SK-N-SH (cell line): ENCODE results near the gene SYNDIG1L. TPM values are rescaled to one million over a fixed set of nuclear protein-coding genes. Genes with fewer than 3 reads are reported as not detected.

Source experiments
- CTCF ChIA-PET: fragments of 300-600, 350-600 bp; formaldehyde crosslinking; extraction: SDS; loops from one replicate; lab custom pipeline; 2021; lab: Yijun Ruan, JAX
- POLR2A ChIA-PET: fragments of 350-600 bp; sonication (Branson Sonifier 250); formaldehyde crosslinking; extraction: SDS; loops from one replicate; lab custom pipeline; 2020; ENCODE audit warnings: antibody characterized with exemption, inconsistent platforms; lab: Yijun Ruan, JAX
- DNase-seq: peaks from one replicate; pipeline ENCODE4 v3.0.0; 2012
- H2AFZ ChIP-seq: fragments of 200-600 bp; sonication (generic); 2 replicates; pipeline ENCODE4 v1.8.1; 2016; ENCODE audit warnings: antibody characterized with exemption, mild to moderate bottlenecking, low read depth
- H3F3A ChIP-seq: fragments of 200-600 bp; sonication (generic); replicated peaks from 2 replicates; pipeline ENCODE3; 2016; ENCODE audit warnings: antibody characterized with exemption, mild to moderate bottlenecking; ENCODE audit not compliant: insufficient read depth
- H3K27ac ChIP-seq, 2 experiments: fragments of 200-500 bp in 1 of 2; fragments of 200-600 bp in 1 of 2; sonication (Bioruptor generic) in 1 of 2; sonication (generic), shearing (Covaris generic) in 1 of 2; 2 replicates each; pipeline versions ENCODE4 v1.5.1 to v1.6.1; 2014 to 2016; ENCODE audit warnings: low read depth in 2 of 2, inconsistent platforms in 1 of 2, low read length in 1 of 2, mild to moderate bottlenecking in 1 of 2, mixed read lengths in 1 of 2
- H3K27me3 ChIP-seq: fragments of 200-600 bp; sonication (generic), shearing (Covaris generic); 2 replicates; pipeline ENCODE4 v1.6.1; 2016; ENCODE audit warnings: mixed run types; ENCODE audit not compliant: insufficient read depth
- H3K36me3 ChIP-seq, 2 experiments: fragments of 200-500 bp in 1 of 2; fragments of 200-600 bp in 1 of 2; sonication (Bioruptor generic) in 1 of 2; sonication (generic) in 1 of 2; replicated peaks in 1 of 2; 2 replicates each; pipeline versions ENCODE3 to v1.5.1; 2014 to 2016; ENCODE audit warnings: low read length in 1 of 2, mild to moderate bottlenecking in 1 of 2; ENCODE audit not compliant: insufficient read depth in 2 of 2, control insufficient read depth in 1 of 2
- H3K4me1 ChIP-seq, 2 experiments: fragments of 200-500 bp in 1 of 2; fragments of 200-600 bp in 1 of 2; sonication (Bioruptor generic) in 1 of 2; sonication (generic), shearing (Covaris generic) in 1 of 2; 2 replicates each; pipeline versions ENCODE4 v1.5.1 to v1.6.1; 2014 to 2016; ENCODE audit warnings: low read depth in 1 of 2, low read length in 1 of 2, mixed run types in 1 of 2; ENCODE audit not compliant: insufficient read depth in 2 of 2, control insufficient read depth in 1 of 2
- H3K4me2 ChIP-seq: fragments of 200-600 bp; sonication (generic), shearing (Covaris generic); 2 replicates; pipeline ENCODE4 v1.6.1; 2017; ENCODE audit warnings: mixed run types
- H3K4me3 ChIP-seq, 2 experiments: fragments of 200-500 bp in 1 of 2; fragments of 200-600 bp in 1 of 2; sonication (Bioruptor generic) in 1 of 2; sonication (generic), shearing (Covaris generic) in 1 of 2; 2 replicates each; pipeline versions ENCODE4 v1.5.1 to v1.8.1; 2014 to 2016; ENCODE audit warnings: low read depth in 2 of 2, inconsistent platforms in 1 of 2, low read length in 1 of 2, mild to moderate bottlenecking in 1 of 2, mixed read lengths in 1 of 2, moderate library complexity in 1 of 2
- H3K79me2 ChIP-seq: fragments of 200-600 bp; sonication (generic); 2 replicates; pipeline ENCODE4 v1.8.1; 2017; ENCODE audit warnings: mild to moderate bottlenecking; ENCODE audit not compliant: insufficient read depth
- H3K9ac ChIP-seq: fragments of 200-600 bp; sonication (generic); 2 replicates; pipeline ENCODE4 v1.6.1; 2017; ENCODE audit warnings: mixed run types
- H3K9me2 ChIP-seq: fragments of 200-600 bp; sonication (generic); 2 replicates; pipeline ENCODE4 v1.6.1; 2017; ENCODE audit warnings: mixed run types
- H3K9me3 ChIP-seq: fragments of 200-600 bp; sonication (generic); 2 replicates; pipeline ENCODE4 v1.6.1; 2017; ENCODE audit warnings: mixed run types, mild to moderate bottlenecking, moderate library complexity
- H4K20me1 ChIP-seq: fragments of 200-600 bp; sonication (generic); 2 replicates; pipeline ENCODE4 v1.6.1; 2017; ENCODE audit warnings: mild to moderate bottlenecking, mixed run types; ENCODE audit not compliant: insufficient read depth
- EP300 ChIP-seq, 2 experiments: IDR thresholded peaks; 2 replicates each; pipeline versions ENCODE4 v1.4.0 to v1.6.1; 2012; ENCODE audit warnings: borderline replicate concordance in 1 of 2, low read depth in 1 of 2, low read length in 1 of 2
- EZH2phosphoT487 ChIP-seq: fragments of 200-600 bp; sonication (generic); IDR thresholded peaks from 2 replicates; pipeline ENCODE4 v1.6.1; 2017; ENCODE audit warnings: low read depth, mixed run types, mild to moderate bottlenecking, antibody characterized with exemption, moderate library complexity, borderline replicate concordance
- FOXM1 ChIP-seq: IDR thresholded peaks from 2 replicates; pipeline ENCODE4 v1.4.0; 2012; ENCODE audit warnings: low read depth, mild to moderate bottlenecking
- GABPA ChIP-seq: IDR thresholded peaks from 2 replicates; pipeline ENCODE4 v1.4.0; 2012; ENCODE audit warnings: low read depth, mild to moderate bottlenecking
- GATA2 ChIP-seq: sonication (generic); formaldehyde crosslinking; IDR thresholded peaks from 2 replicates; pipeline ENCODE4 v1.5.0; 2020; ENCODE audit warnings: mild to moderate bottlenecking, missing genetic modification reagents
- MEF2A ChIP-seq: IDR thresholded peaks from 2 replicates; pipeline ENCODE4 v1.4.0; 2012; ENCODE audit warnings: low read depth, borderline replicate concordance
- MXI1 ChIP-seq: IDR thresholded peaks from 2 replicates; pipeline ENCODE4 v1.6.1; 2012; ENCODE audit warnings: mild to moderate bottlenecking, low read depth, low read length, improper control_type of control experiment
- POLR2AphosphoS5 ChIP-seq: IDR thresholded peaks from 2 replicates; pipeline ENCODE4 v1.6.1; 2012; ENCODE audit warnings: low read depth, low read length
- RAD21 ChIP-seq: IDR thresholded peaks from 2 replicates; pipeline ENCODE4 v1.6.1; 2012; ENCODE audit warnings: mild to moderate bottlenecking, low read length
- RCOR1 ChIP-seq: fragments of 150-350 bp; IDR thresholded peaks from 2 replicates; pipeline ENCODE4 v1.6.1; 2017; ENCODE audit warnings: antibody characterized with exemption, low read length
- RXRA ChIP-seq: IDR thresholded peaks from 2 replicates; pipeline ENCODE4 v1.4.0; 2012; ENCODE audit warnings: low read depth, mild to moderate bottlenecking, borderline replicate concordance
- SIN3A ChIP-seq: IDR thresholded peaks from 2 replicates; pipeline ENCODE4 v1.6.1; 2012; ENCODE audit warnings: low read depth, mild to moderate bottlenecking, low read length, moderate library complexity, borderline replicate concordance
- SMC3 ChIP-seq: IDR thresholded peaks from 2 replicates; pipeline ENCODE4 v1.6.1; 2012; ENCODE audit warnings: low read depth, low read length, improper control_type of control experiment
- TCF12 ChIP-seq: IDR thresholded peaks from 2 replicates; pipeline ENCODE4 v1.4.0; 2012
- WGBS: methylation state at CpG from one replicate; pipeline ENCODE4 v1.1.6; 2017; ENCODE audit warnings: low lambda C conversion rate; 5-methylcytosine and 5-hydroxymethylcytosine counted together
- polyA plus RNA-seq, 3 experiments: library from polyadenylated mRNA; depleted of rRNA; stranded (reverse); fragments of >200 nt; gene quantifications; 2 replicates each; pipeline ENCODE4 v1.2.3, GENCODE V29; 2012
- TF ChIP-seq, protein P1 (sequence below): IDR thresholded peaks from 2 replicates; pipeline ENCODE4 v1.4.0; 2012; ENCODE audit warnings: low read depth, borderline replicate concordance
- TF ChIP-seq, protein P2 (sequence below): IDR thresholded peaks from 2 replicates; pipeline ENCODE4 v1.4.0; 2012; ENCODE audit warnings: low read depth
- TF ChIP-seq, protein P3 (sequence below): fragments of 150-350 bp; IDR thresholded peaks from 2 replicates; pipeline ENCODE4 v1.6.1; 2017; ENCODE audit warnings: antibody characterized with exemption, low read length, low read depth, borderline replicate concordance
- TF ChIP-seq, protein P4 (sequence below): fragments of 200-600 bp; sonication (generic); IDR thresholded peaks from 2 replicates; pipeline ENCODE4 v1.6.1; 2017; ENCODE audit warnings: antibody characterized with exemption, mild to moderate bottlenecking, moderate library complexity

SYNDIG1L gene
- polyA plus RNA-seq, 1 of the 3 experiments (the other 2 are of a cell fraction): not detected

DNA sequence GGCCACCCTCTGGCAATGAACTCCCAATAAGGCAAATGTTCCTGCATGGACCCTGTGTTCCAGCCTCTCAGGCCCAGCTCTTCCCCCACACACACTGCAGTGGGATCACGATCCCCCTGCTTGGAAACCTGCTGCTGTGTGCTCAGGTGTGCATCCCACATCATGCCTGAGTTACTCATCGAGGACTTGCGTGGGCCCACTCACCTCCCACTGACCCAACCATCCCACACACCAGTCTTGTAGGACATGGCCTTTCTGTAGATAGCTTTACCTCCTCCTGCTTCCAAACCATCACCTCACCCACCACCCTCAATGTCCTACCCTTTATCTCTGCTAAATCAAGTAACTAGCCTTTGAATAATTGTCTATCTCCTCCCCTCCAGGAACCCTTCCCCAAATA, 42.5 kb upstream of the SYNDIG1L start:
- Histone ChIP-seq H3K4me3 (no peak overlapping the region), H3K27me3 (no peaks in the 10 kb centered on the region), H3K4me1 (no peaks in the 10 kb centered on the region), H3K9me3 (no peaks in the 10 kb centered on the region), H3K9ac (no peak overlapping the region), H3K9me2 (no peaks in the 10 kb centered on the region), H4K20me1 (no peaks in the 10 kb centered on the region), H3K79me2 (no peaks in the 10 kb centered on the region), H3F3A (no peaks in the 10 kb centered on the region), H2AFZ (no peak overlapping the region), H3K4me2 (no peak overlapping the region), H3K36me3 (peaks cover 0 to under 1% of the 10 kb centered on the region in 2 experiments), H3K27ac (no peak overlapping the region)
- ChIA-PET CTCF (interaction anchor here (1.2 to 4.2 kb wide), 2 partner anchors 11 to 13 kb away, joined by 4 to 25 read pairs; no protein-coding TSS in a partner anchor), POLR2A (no interaction called here)
- 73% methylated on average over 3 of the region's 3 CpGs for WGBS
- no peak for TF ChIP-seq EZH2phosphoT487
- no peak for TF ChIP-seq POLR2AphosphoS5
- TF ChIP-seq, protein P1, sequence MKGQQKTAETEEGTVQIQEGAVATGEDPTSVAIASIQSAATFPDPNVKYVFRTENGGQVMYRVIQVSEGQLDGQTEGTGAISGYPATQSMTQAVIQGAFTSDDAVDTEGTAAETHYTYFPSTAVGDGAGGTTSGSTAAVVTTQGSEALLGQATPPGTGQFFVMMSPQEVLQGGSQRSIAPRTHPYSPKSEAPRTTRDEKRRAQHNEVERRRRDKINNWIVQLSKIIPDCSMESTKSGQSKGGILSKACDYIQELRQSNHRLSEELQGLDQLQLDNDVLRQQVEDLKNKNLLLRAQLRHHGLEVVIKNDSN: no peak
- TF ChIP-seq FOXM1: no peak
- TF ChIP-seq, protein P2, sequence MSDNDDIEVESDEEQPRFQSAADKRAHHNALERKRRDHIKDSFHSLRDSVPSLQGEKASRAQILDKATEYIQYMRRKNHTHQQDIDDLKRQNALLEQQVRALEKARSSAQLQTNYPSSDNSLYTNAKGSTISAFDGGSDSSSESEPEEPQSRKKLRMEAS: no peak
- no peak for TF ChIP-seq GABPA
- no peak for TF ChIP-seq RXRA
- TF ChIP-seq SMC3: no peak
- TF ChIP-seq, protein P3, sequence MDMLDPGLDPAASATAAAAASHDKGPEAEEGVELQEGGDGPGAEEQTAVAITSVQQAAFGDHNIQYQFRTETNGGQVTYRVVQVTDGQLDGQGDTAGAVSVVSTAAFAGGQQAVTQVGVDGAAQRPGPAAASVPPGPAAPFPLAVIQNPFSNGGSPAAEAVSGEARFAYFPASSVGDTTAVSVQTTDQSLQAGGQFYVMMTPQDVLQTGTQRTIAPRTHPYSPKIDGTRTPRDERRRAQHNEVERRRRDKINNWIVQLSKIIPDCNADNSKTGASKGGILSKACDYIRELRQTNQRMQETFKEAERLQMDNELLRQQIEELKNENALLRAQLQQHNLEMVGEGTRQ: no peak
- TF ChIP-seq GATA2 (CRISPR knock-in tag): no peak
- DNase-seq: no peak

DNA sequence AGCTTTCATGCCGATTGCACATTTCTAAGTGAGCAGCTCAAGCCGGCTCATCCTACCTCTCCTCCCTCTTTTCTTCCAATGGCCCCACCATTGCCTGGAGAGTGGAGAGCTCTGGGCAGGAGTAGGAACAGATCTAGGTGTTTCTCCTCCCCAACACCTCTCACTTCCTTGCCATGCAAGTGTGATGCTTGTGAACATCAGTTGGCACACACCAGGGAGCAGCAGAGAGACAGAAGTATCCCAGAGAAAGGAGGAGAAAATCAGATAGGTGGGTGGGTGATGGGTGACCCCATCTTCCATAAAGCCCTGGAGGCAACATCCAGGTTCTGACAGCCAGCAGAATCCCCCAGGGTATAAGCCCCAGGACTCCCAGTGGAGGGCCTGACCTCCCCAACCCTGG, 39.3 kb upstream of the SYNDIG1L start:
- no peaks in the 10 kb centered on the region for H3K27me3 ChIP-seq

More for the DNA sequence above, 39.3 kb upstream of the SYNDIG1L start:
- Histone ChIP-seq H3F3A (no peaks in the 10 kb centered on the region), H4K20me1 (no peaks in the 10 kb centered on the region), H3K4me2 (no peak overlapping the region), H3K79me2 (no peaks in the 10 kb centered on the region), H3K36me3 (no peaks in the 10 kb centered on the region), H3K9me2 (no peaks in the 10 kb centered on the region), H2AFZ (no peak overlapping the region), H3K4me3 (no peak overlapping the region), H3K4me1 (no peaks in the 10 kb centered on the region), H3K9me3 (no peaks in the 10 kb centered on the region), H3K27ac (no peak overlapping the region), H3K9ac (no peak overlapping the region)
- ChIA-PET POLR2A (no interaction called here), CTCF (interaction anchor here (4.2 kb wide), 1 partner anchor 14 kb away, joined by 25 read pairs; no protein-coding TSS in a partner anchor)
- 61% methylated on average over 2 of the region's 2 CpGs for WGBS
- TF ChIP-seq MXI1 (no peak), MEF2A (no peak), RCOR1 (no peak), RXRA (no peak), SMC3 (no peak), EP300 (IDR thresholded peaks at IDR 0.05; ENCODE audit: borderline replicate concordance in 1 of 2, low read depth in 1 of 2, low read length in 1 of 2) (no peak), SIN3A (no peak), EZH2phosphoT487 (no peak), TCF12 (no peak), GABPA (no peak), RAD21 (no peak), POLR2AphosphoS5 (no peak), GATA2 (CRISPR knock-in tag) (no peak)
- TF ChIP-seq, protein P2: no peak
- TF ChIP-seq, protein P4, sequence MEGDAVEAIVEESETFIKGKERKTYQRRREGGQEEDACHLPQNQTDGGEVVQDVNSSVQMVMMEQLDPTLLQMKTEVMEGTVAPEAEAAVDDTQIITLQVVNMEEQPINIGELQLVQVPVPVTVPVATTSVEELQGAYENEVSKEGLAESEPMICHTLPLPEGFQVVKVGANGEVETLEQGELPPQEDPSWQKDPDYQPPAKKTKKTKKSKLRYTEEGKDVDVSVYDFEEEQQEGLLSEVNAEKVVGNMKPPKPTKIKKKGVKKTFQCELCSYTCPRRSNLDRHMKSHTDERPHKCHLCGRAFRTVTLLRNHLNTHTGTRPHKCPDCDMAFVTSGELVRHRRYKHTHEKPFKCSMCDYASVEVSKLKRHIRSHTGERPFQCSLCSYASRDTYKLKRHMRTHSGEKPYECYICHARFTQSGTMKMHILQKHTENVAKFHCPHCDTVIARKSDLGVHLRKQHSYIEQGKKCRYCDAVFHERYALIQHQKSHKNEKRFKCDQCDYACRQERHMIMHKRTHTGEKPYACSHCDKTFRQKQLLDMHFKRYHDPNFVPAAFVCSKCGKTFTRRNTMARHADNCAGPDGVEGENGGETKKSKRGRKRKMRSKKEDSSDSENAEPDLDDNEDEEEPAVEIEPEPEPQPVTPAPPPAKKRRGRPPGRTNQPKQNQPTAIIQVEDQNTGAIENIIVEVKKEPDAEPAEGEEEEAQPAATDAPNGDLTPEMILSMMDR: no peak
- TF ChIP-seq, protein P1: no peak
- DNase-seq: no peak
